K562 (cell line): Measurements from ENCODE around the gene RIMS3. TPM values are rescaled to one million over a fixed set of nuclear protein-coding genes. Genes with fewer than 3 reads are reported as not detected.
A peak's percentile ranks its signal among the peaks of the same experiment; 100 is the strongest.

Experiments used
- CHD1 ChIP-seq: fragments of 200-600 bp; sonication (generic); IDR thresholded peaks from one replicate; pipeline ENCODE4 v1.6.1; 2012; ENCODE audit warnings: mild to moderate bottlenecking, moderate library complexity, low read length, inconsistent platforms
- CLOCK ChIP-seq: fragments of 250-450 bp; sonication (Bioruptor Pico); IDR thresholded peaks from 2 replicates; pipeline ENCODE4 v1.4.0; 2020; ENCODE audit warnings: mild to moderate bottlenecking, moderate library complexity, borderline replicate concordance
- ERF ChIP-seq: fragments of 450-650 bp; formaldehyde crosslinking; IDR thresholded peaks from 2 replicates; pipeline ENCODE4 v1.4.0; 2020; ENCODE audit warnings: mild to moderate bottlenecking, mixed read lengths
- ETV6 ChIP-seq, 3 experiments: fragments of 150-350 bp in 1 of 3; sonication (generic) in 1 of 3; formaldehyde crosslinking in 1 of 3; IDR thresholded peaks; 2 replicates each; pipeline versions ENCODE4 v1.6.1 to v1.8.0; 2014 to 2022; ENCODE audit warnings: borderline replicate concordance in 2 of 3, low read depth in 2 of 3, antibody characterized with exemption in 1 of 3, low read length in 1 of 3, mild to moderate bottlenecking in 1 of 3, missing genetic modification reagents in 1 of 3
- EWSR1 ChIP-seq: fragments of 450-650 bp; IDR thresholded peaks from 2 replicates; pipeline ENCODE4 v1.6.1; 2018; ENCODE audit warnings: borderline replicate concordance, mild to moderate bottlenecking, low read depth, moderate library complexity; ENCODE audit not compliant: partially characterized antibody
- GTF2F1 ChIP-seq: IDR thresholded peaks from 2 replicates; pipeline ENCODE4 v1.6.1; 2011; ENCODE audit warnings: low read depth, low read length, improper control_type of control experiment
- HMGN3 ChIP-seq: IDR thresholded peaks from 2 replicates; pipeline ENCODE4 v1.6.1; 2011; ENCODE audit warnings: borderline replicate concordance, low read depth, mild to moderate bottlenecking, mixed read lengths, low read length; ENCODE audit not compliant: insufficient read length; ENCODE audit errors: extremely low read depth
- KLF10 ChIP-seq: fragments of 250-450 bp; sonication (Bioruptor Pico); IDR thresholded peaks from 2 replicates; pipeline ENCODE4 v1.6.1; 2021; ENCODE audit warnings: matching md5 sums
- NCOA6 ChIP-seq: fragments of 450-650 bp; IDR thresholded peaks from 2 replicates; pipeline ENCODE4 v1.6.1; 2017; ENCODE audit warnings: mild to moderate bottlenecking
- NFIC ChIP-seq: fragments of 450-650 bp; IDR thresholded peaks from 2 replicates; pipeline ENCODE4 v1.6.1; 2017; ENCODE audit warnings: mild to moderate bottlenecking, inconsistent platforms
- NONO ChIP-seq, 2 experiments: fragments of 200-400 bp in 1 of 2; fragments of 450-650 bp in 1 of 2; formaldehyde crosslinking in 1 of 2; IDR thresholded peaks; 2 replicates each; pipeline ENCODE4 v1.6.1; 2017; ENCODE audit warnings: low read depth in 2 of 2, mild to moderate bottlenecking in 2 of 2, moderate library complexity in 2 of 2, low read length in 1 of 2
- PHB2 ChIP-seq: fragments of 450-650 bp; IDR thresholded peaks from 2 replicates; pipeline ENCODE4 v1.6.1; 2017; ENCODE audit warnings: low read depth
- PHF21A ChIP-seq: fragments of 450-650 bp; IDR thresholded peaks from 2 replicates; pipeline ENCODE4 v1.6.1; 2017; ENCODE audit warnings: low read depth, borderline replicate concordance
- POLR2A ChIP-seq: fragments of 450-650 bp; conservative IDR thresholded peaks from 2 replicates; pipeline ENCODE4 v1.6.1; 2016
- PRPF4 ChIP-seq: fragments of 200-400 bp; formaldehyde crosslinking; IDR thresholded peaks from one replicate; pipeline ENCODE4 v1.6.1; 2017; ENCODE audit warnings: low read length, low read depth, mild to moderate bottlenecking; ENCODE audit not compliant: insufficient read depth, poor library complexity, severe bottlenecking
- SIN3A ChIP-seq, 2 experiments: fragments of 150-350 bp in 1 of 2; IDR thresholded peaks; 2 replicates each; pipeline ENCODE4 v1.6.1; 2011 to 2016; ENCODE audit warnings: borderline replicate concordance in 2 of 2, low read depth in 2 of 2, low read length in 2 of 2, mild to moderate bottlenecking in 2 of 2, moderate library complexity in 2 of 2; ENCODE audit not compliant: control insufficient read depth in 1 of 2
- SMARCC2 ChIP-seq: fragments of 450-650 bp; IDR thresholded peaks from 2 replicates; pipeline ENCODE4 v1.6.1; 2017; ENCODE audit warnings: antibody characterized with exemption, moderate library complexity, mild to moderate bottlenecking, low read depth
- SPI1 ChIP-seq: IDR thresholded peaks from 2 replicates; pipeline ENCODE4 v1.6.1; 2011; ENCODE audit warnings: low read depth, low read length, control low read depth, borderline replicate concordance
- STAT5A ChIP-seq: IDR thresholded peaks from 2 replicates; pipeline ENCODE4 v1.6.1; 2012; ENCODE audit warnings: low read length, inconsistent platforms, borderline replicate concordance
- STAT6 ChIP-seq: sonication (generic); formaldehyde crosslinking; IDR thresholded peaks from 2 replicates; pipeline ENCODE4 v1.8.1; 2023; ENCODE audit warnings: mild to moderate bottlenecking, missing genetic modification reagents
- ZEB2 ChIP-seq: fragments of 450-650 bp; IDR thresholded peaks from 2 replicates; pipeline ENCODE4 v1.6.1; 2016
- ZFP30 ChIP-seq: fragments of 250-450 bp; sonication (Bioruptor Pico); IDR thresholded peaks from 2 replicates; pipeline ENCODE4 v1.8.0; 2022; ENCODE audit warnings: moderate library complexity, mild to moderate bottlenecking, inconsistent platforms, borderline replicate concordance
- ZNF282 ChIP-seq: sonication (generic); formaldehyde crosslinking; IDR thresholded peaks from 2 replicates; pipeline ENCODE4 v1.8.1; 2023; ENCODE audit warnings: missing genetic modification reagents
- ZNF311 ChIP-seq: fragments of 250-450 bp; sonication (Bioruptor Pico); IDR thresholded peaks from 2 replicates; pipeline ENCODE4 v1.4.0; 2020; ENCODE audit warnings: mild to moderate bottlenecking, moderate library complexity
- polyA plus RNA-seq, 8 experiments: library from polyadenylated mRNA; depleted of rRNA in 4 of 8; stranded (reverse) in 5 of 8; unstranded in 3 of 8; fragments of >200 nt; fragmentation: Nextera tagmentation in 2 of 8; fragmentation: Illumina TruSeq in 1 of 8; extraction: Ambion mirVana in 2 of 8; extraction: Trizol in 1 of 8; gene quantifications; 2 replicates each; pipeline versions ENCODE4 v1.2.1 to v1.2.3, GENCODE V29; 2011 to 2014; ENCODE audit warnings: inconsistent platforms in 1 of 8, missing spikeins in 1 of 8
- total RNA-seq, 7 experiments: library from RNA; depleted of rRNA in 6 of 7; stranded (reverse); fragments of >200 nt in 6 of 7; fragmentation: Illumina TruSeq in 2 of 7; extraction: Trizol in 2 of 7; gene quantifications; 2 replicates each; pipeline versions ENCODE4 v1.2.1 to v1.2.3, GENCODE V29; 2011 to 2021; ENCODE audit warnings: low replicate concordance in 1 of 7

RIMS3 gene
- total and polyA plus RNA-seq, 9 of the 15 experiments (the other 6 are each of a cell fraction or from before 2014, with no cell fraction given): 0.06 to 1.2 (median 0.59) TPM

- TF ChIP-seq ZNF311 (CRISPR knock-in tag) (no peak), NCOA6 (no peak), POLR2A (peak; percentile 85), EWSR1 (no peak), ZNF282 (CRISPR knock-in tag) (no peak), SMARCC2 (no peak), PHB2 (peak; percentile 27; the same call in 1 of the 2 replicates), HMGN3 (no peak), ZFP30 (no peak), GTF2F1 (no peak), CLOCK (CRISPR knock-in tag) (no peak), ETV6 (IDR thresholded peaks at IDR 0.05; ENCODE audit: borderline replicate concordance in 1 of 2, low read depth in 2 of 2, low read length in 1 of 2) (no peak), ETV6 (CRISPR knock-in tag; IDR thresholded peaks at IDR 0.05; ENCODE audit: borderline replicate concordance) (no peak), ERF (CRISPR knock-in tag) (peak; percentile 73), SPI1 (peak; percentile 100), PRPF4 (no peak), NONO (IDR thresholded peaks at IDR 0.05; ENCODE audit: low read depth in 2 of 2, low read length in 1 of 2) (no peak), PHF21A (no peak), STAT5A (peak; percentile 26; the same call in 1 of the 2 replicates), CHD1 (no peak), KLF10 (CRISPR knock-in tag) (no peak), ZEB2 (peak; percentile 72; the same call in 1 of the 2 replicates), NFIC (peak; percentile 17; the same call in 1 of the 2 replicates), SIN3A (IDR thresholded peaks at IDR 0.05; ENCODE audit: borderline replicate concordance in 2 of 2, control insufficient read depth in 1 of 2, low read depth in 2 of 2, low read length in 2 of 2) (0 out of 4 replicates have a peak, but pooled peaks of 1 of the 2 experiments have one; percentile 64), STAT6 (CRISPR knock-in tag) (no peak; the same call in 1 of the 2 replicates)
These were observed 43.8 kb upstream of the RIMS3 start (continued) for GRCh38 chr1:40709100-40709801.
